PFSK-1 (cell line): Measurements from ENCODE around the gene DNAH12.

Source experiments
- POLR2AphosphoS5 ChIP-seq: IDR thresholded peaks from 2 replicates; pipeline ENCODE4 v1.6.1; 2012; ENCODE audit warnings: low read depth, mild to moderate bottlenecking, control low read depth, low read length, moderate library complexity
- TAF1 ChIP-seq: IDR thresholded peaks from 2 replicates; pipeline ENCODE4 v1.6.1; 2012; ENCODE audit warnings: low read length, control low read depth, borderline replicate concordance; ENCODE audit not compliant: insufficient read depth
- TF ChIP-seq, protein P1 (sequence below), 2 experiments: IDR thresholded peaks; 2 replicates each; pipeline versions ENCODE4 v1.6.1 to v1.8.0; 2011 to 2012; ENCODE audit warnings: low read depth in 2 of 2, low read length in 2 of 2, control low read depth in 1 of 2, inconsistent platforms in 1 of 2, mild to moderate bottlenecking in 1 of 2, moderate library complexity in 1 of 2; ENCODE audit not compliant: insufficient read depth in 1 of 2

DNA sequence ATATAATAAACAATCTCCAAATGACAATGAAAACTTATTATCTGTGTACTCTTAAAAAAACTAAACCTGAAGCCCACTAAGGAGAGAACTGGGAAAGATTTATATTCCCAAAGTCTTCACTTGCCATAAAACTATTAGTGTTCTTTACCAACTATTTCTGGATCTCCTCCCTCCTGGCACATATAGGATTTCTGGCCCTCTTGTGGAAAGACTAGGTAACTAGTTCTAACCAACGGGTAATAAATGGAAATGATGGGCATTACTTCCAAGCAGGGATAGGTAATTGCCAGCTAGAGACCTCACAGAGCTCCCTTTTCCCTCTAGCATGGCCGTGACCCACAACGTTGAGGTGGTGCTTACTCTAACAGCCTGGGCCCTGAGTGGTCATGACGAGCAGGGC is 110.1 kb downstream of the DNAH12 start:
- TF ChIP-seq POLR2AphosphoS5: no peak
- TF ChIP-seq, protein P1, sequence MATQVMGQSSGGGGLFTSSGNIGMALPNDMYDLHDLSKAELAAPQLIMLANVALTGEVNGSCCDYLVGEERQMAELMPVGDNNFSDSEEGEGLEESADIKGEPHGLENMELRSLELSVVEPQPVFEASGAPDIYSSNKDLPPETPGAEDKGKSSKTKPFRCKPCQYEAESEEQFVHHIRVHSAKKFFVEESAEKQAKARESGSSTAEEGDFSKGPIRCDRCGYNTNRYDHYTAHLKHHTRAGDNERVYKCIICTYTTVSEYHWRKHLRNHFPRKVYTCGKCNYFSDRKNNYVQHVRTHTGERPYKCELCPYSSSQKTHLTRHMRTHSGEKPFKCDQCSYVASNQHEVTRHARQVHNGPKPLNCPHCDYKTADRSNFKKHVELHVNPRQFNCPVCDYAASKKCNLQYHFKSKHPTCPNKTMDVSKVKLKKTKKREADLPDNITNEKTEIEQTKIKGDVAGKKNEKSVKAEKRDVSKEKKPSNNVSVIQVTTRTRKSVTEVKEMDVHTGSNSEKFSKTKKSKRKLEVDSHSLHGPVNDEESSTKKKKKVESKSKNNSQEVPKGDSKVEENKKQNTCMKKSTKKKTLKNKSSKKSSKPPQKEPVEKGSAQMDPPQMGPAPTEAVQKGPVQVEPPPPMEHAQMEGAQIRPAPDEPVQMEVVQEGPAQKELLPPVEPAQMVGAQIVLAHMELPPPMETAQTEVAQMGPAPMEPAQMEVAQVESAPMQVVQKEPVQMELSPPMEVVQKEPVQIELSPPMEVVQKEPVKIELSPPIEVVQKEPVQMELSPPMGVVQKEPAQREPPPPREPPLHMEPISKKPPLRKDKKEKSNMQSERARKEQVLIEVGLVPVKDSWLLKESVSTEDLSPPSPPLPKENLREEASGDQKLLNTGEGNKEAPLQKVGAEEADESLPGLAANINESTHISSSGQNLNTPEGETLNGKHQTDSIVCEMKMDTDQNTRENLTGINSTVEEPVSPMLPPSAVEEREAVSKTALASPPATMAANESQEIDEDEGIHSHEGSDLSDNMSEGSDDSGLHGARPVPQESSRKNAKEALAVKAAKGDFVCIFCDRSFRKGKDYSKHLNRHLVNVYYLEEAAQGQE (IDR thresholded peaks at IDR 0.05; ENCODE audit: insufficient read depth in 1 of 2, low read depth in 2 of 2, low read length in 2 of 2): no peak
- TF ChIP-seq TAF1: no peak
